Skin of body (tissue), 2 donors: Measurements from ENCODE around the gene FKBP14. TPM values are rescaled to one million over a fixed set of nuclear protein-coding genes. Genes with fewer than 3 reads are reported as not detected.
A peak's percentile ranks its signal among the peaks of the same experiment; 100 is the strongest.

Source experiments
- DNase-seq: peaks from one replicate; lab custom pipeline; 2025; lab: John Stamatoyannopoulos, UW
- total RNA-seq: library from RNA; depleted of rRNA; stranded (reverse); fragments of >200 nt; gene quantifications from one replicate; pipeline ENCODE4 v1.2.3, GENCODE V29; 2014

Gene FKBP14
- total RNA-seq, 1 donor from 2014 or later = 30.4 TPM

DNA sequence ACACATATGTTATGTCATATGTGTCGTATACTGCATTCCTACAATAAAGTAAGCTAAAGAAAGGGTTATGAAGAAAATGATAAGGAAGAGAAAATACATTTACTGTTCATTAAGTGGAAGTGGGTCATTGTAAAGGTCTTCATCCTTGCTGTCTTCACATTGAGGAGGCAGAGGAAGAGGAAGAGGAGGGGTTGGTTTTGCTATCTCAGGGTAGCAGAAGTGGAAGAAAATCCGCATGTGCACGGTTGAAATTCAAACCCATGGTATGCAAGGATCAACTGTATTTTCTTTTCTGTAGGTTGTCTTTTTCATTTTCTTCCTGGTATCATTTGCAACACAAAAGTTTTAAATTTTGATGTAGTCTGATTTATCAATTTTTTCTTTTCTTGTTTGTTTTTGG, 8.0 kb upstream of the FKBP14 start:
- DNase-seq = no peak

DNA sequence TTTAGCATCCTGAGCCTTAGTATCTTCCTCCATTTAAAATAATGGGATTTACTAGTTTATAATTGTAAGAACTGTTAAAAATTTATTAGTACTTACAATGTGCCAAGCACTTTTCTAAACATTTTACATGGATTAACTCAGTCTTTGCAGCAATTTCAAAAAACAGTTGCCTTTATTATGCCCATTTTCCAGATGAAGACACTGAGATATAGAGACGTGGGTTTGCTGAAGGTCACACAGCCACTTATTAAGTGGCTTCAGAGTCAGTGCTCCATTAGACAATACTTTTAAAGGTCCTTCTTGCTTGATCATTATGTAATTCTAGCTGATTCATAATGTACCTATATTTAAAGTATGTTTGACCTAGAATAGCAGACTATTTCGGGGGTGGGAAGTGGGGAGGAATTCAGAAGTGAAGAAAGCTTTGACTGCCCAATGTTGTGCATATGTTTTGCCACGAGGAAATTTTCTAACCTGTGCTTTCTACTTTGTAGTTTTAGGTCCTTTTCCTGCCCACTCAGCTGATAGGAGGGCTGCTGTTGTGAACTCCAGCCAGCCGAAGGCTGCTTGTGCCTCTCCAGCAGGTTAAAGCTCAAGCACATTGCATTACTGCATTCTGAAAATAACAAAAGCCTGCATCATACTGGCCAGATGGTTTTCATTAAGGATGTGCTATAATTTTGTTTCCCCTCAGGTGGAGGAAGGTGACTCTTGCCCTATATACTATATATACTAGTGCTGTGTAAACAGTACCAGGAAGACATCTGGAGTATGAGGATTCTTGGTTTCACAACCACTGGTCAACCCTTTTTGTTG, 6.0 kb upstream of the FKBP14 start:
- no peak for DNase-seq

DNA sequence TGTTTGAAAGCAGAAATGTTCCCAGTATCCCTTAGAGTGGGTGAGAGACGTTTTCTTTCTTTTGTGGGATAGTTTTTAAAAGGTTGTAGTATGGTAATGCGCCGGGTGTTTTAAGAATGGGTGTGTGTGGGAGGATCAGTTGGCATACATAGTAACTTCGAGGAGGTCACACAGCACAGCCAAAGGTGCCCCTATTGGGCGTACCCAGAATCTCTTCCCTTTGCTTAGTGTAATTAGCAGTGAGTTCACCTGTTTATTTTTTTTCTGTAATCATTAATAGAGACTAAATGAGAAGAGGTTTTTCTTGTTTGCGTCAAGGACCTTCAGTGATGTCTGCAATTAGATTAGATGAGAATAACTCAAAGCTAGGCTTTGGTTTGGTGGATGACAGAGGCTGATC, 3.2 kb upstream of the FKBP14 start:
- no peak for DNase-seq

DNA sequence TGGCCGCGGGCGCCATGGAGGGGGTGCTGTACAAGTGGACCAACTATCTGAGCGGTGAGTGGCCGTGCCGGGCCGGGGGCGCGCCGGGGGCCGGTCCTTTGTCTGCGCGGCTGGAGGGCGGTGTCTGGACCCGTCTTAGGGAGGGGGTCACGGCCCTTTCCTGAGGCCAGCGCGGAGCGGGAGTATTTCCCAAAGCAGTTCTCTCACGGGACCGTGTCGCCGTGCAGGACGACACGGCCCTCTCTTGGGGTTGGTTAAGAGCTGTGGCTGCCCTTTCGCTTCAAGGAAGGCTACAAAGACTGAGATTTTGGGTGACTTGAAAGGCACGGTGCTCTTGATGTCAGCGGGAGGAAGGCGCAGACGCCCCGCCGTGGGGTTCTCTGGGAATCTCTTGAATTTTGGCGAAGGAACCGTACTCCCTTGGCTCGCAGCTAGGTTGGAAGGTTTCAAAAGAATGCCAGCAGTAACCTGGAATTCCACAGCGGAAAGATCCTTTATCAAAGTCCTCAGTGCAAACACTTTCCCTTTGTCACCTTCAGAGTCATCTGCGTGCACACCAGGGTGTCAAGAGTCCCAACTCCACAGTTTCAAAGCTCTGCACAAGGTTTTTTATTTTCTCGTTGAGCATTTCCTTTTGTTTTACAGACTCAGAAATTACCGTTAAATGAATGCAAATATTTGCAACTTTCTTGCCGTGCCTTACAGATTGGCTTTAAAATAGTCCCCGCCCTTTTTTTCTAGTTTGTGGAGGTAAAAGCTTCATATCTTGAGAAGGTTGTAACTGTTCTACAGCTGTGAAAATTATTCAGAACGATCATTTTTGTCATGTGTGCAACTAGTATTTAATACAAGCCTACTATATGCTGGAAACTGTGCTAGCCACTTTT, 2.5 kb upstream of the FKBP14 start:
- peak; percentile 39 for DNase-seq

DNA sequence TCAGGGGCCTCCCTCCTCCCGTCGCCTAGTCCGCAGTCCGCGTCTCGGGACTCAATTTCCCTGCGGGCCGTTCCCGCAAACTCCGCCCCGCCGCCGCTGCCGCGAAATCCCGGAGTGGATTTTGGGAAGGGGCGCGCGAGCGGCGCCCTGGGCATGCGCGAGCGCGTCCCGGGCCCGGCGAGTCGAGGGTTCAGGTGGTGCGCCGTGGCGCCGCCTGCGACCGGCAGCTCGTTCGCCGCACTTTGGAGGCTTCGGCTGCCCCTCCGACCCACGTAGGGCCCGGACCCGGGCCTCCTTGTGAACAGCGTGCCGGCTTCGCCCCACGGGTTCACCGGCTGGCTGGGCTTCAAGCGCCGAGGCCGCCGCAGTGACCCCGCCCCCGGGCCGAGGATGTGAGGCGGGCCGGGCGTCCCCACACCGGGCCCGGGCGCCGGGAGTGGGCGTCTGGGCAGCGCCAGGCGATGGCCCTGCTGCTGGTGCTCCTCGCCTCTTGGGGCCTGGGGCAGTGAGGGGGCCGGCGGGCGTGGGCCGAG, 1.8 kb upstream of the FKBP14 start, which contains the start of gene PLEKHA8:
Gene PLEKHA8 (plus strand): TSS at position 197 of the 533 bp plus-strand sequence. CDS start 351 bp downstream, outside the sequence.
- DNase-seq = peak; percentile 77

DNA sequence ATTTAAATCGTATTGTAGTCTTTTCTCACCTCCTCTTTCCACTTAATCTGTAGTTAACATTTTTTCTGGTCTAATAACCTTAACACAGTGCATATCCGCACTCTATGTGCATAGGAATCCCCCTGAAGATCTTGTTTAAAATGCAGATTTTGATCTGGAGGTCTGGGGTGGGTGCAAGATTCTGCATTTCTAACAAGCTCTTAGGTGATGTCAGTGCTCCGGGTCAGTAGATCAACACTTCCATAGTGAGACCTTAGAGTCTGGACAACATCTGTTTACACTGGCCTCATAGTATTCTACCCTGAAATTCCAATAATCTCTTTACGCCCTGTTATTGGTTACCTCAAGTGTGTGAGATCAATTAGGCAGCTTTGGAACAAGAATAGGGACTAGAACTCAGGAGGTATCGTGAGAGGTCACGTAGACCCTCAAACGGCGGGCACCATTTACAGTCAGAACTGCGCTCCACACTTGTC, 1.3 kb upstream of the FKBP14 start:
- DNase-seq = peak; percentile 77

DNA sequence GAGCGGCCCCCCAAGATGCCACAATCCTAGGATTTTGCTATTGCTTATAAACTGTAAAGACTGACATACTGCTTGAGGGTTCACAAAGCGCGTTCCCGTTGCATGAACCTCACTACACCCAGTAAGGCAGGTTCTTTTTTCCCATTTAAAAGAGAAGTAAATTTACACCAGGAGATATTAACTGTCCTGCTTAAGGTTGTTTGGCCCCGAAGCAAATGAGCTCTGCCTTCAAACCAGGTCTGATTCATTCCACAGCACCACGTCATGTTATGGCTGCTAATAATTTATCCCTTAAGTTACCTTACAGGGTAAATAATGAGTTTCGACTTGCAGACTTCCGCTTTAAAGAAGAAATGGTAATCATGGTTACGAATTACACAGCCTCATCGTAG, 559 bp upstream of the FKBP14 start:
- DNase-seq = peak; percentile 79

DNA sequence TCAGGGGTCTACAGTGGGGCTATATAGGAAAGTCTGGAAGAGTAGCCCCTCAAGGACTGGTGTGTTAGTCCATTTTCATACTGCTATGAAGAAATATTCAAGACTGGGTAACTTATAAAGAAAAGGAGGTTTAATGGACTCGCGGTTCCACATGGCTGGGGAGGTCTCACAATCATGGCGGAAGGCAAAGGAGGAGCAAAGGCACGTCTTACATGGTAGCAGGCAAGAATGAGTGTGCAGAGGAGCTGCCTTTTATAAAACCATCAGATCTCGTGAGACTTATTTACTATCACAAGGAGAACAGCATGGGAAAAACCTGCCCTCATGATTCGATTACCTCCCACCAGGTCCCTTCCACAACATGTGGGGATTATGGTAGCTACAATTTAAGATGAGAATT, 3.0 kb downstream of the FKBP14 start:
- no peak for DNase-seq

DNA sequence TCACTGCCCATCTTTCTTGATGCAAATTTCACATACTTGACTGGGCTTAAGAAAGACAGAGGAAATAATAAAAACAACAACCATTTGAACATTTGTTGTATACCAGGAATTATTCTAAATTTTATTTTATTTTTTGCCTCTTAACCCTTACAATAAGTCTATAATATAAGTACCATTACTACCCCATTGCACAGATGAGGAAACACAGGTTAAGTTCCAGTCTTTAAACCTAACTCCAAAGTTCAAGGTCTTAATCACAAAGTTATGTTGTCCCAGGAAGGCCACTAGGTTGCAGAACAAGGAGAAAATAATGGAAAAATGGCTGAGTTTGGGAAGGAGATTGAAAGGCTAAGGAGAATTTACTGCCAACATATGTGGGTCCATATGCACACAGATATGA, 3.5 kb downstream of the FKBP14 start:
- DNase-seq = no peak

DNA sequence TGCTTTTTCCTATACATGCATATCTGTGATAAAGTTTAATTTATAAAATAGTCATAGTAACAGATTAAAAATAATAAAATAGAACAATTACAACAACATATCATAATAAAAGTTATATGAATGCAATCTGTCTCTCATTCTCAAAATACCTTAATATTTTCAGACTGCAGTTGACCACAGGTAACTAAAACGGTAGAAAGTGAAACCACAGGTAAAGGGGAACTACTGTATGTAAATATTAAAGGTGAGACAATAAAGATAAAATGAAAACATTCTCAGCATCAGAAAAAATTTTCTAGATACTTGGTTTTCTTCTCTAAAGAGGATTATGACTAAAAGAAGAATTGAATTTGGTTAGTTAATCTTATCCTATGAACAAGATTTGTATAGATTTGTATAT, 6.0 kb downstream of the FKBP14 start:
- no peak for DNase-seq

DNA sequence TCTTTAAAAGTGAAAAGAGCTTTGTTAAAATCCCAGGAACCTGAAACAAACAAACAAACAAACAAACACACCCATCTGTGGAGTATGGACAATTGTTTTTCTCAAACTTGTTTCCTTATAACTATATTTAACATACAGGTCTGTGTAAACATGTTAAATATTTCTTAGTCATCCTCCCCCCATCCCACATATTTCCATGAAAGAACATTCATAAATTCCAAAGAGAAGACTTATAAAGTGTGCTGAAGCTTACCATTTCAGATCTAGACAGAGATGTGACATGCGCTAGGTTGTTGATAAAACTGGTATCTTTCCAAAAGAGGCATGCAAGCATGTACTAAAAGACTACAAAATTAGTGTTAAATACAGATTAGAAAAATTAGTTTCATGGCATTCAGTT, 6.5 kb downstream of the FKBP14 start:
- no peak for DNase-seq

DNA sequence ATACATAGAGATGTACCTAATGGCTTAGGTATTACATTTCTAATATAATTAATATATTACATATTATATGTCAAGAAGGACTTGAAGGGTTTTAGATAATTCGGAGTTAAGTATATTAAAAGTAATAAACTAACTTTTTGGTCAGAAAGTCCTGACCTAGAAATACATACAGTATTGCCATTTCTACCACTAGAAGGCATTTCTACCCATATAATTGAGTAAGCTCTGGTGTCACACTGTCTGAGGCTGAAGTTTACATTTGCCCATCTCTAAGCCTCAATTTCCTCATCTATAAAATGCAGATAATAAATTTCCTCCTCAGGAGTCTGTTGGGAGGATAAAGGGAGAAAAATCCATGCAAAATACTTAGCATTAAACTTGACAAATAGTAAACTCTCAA, 7.1 kb downstream of the FKBP14 start:
- no peak for DNase-seq

DNA sequence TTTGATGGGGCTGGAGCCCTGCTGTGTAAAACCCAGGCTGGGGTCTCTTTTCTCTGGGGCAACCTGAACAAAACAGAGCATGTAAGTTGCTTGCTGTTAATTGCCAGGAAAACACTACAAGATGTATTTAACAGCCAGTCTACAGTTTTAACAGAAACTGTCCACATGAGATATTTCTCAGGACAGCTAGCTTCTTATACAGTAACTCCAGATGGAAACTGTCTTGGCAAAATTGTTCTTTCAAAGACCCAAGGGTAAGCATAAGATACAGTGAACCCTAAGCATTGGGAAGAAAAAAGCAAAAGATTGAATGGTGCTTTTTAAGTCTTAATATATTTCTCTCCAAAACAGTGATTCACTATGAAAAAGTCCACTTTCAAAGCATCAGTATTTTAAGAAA, 8.1 kb downstream of the FKBP14 start:
- no peak for DNase-seq

DNA sequence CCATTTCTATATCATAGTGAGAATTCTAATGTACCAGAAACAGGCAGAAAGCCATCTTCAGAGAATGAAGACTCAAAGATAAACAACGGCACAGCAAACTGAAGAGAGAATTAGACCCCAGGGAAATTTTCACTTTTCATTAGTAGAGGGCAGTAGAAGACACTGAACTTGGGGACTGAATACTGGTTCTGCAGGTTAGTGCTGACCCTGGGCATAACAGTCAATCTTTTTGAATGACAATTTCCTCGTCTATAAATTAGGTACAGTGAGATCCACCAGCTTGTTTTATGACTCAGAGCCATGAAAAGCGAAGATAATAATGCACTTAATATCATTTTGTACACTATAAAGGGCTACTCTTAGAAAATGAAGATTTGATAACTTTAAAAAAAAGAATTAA, 13.7 kb downstream of the FKBP14 start:
- DNase-seq = no peak

DNA sequence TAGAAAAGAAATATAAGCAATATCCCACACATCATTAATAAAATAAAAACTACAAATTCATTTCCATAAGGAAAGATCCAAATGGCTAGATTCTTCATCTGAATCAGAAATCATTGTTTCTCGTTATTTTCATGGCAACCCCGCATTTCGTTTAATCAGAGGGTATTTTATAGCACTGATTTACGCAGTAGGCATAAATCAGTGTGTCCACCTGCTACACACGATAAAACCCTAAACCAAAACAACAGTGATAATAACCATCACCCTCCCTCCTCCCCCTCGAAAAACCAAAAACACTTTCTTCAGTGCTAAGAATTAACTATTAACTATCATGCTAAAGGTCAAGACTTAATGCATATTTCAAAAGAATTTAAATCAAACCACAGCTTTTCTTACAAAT, 16.5 kb downstream of the FKBP14 start:
- no peak for DNase-seq

DNA sequence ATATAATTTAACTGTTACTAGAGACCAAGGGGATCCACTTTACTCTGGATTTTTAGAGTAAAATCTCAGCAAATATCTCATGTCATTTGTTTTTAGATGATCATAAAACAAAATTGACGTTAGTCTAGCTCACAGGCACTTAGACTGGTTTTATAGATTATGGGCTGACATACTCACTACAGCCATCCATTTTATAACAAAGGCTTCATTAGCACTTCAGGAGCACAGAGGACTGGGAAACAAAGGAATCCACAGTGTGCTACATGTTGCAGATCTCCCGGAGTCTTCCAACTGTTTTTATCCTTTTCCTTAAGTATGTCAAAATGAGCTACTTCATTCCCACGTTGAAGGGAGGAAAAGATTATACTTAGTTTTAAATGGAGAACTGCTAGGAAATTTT, 21.0 kb downstream of the FKBP14 start:
- DNase-seq = no peak

DNA sequence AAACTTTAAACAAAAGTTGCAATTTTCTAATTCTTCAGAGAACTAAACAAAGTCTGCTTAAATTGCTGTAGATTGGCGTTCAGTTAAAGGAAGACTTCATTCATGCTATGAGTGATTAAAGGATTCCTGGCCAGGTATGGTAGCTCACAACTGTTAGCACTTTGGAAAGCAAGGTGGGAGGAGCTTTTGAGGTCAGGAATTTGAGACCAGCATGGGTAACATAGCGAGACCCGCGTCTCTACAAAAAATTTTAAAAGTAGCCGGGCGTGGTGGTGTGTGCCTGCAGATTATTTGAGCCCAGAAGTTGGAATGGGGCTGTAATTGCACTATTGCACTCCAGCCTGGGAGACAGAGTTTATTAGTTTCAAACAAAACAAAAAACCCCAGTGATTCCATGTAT, 23.4 kb downstream of the FKBP14 start:
- no peak for DNase-seq

DNA sequence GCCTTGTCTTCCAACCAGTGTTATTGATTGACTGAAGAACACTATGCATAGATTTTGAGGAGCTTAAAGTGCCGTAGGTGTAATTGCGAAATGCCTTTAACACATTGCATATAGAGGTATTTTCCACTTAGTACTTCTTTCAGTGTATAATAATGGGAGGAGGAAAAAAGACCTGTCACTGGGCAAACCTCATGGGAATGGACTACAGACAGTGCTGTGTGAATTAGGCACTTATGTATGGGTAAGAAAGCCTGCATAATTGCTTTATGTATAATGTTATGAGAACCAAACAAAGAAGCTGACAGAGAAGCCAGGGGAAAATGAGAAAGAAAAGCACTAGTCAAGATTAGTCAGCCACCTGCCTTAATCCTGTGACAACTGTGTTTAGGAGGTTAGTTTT, 24.5 kb downstream of the FKBP14 start:
- no peak for DNase-seq

DNA sequence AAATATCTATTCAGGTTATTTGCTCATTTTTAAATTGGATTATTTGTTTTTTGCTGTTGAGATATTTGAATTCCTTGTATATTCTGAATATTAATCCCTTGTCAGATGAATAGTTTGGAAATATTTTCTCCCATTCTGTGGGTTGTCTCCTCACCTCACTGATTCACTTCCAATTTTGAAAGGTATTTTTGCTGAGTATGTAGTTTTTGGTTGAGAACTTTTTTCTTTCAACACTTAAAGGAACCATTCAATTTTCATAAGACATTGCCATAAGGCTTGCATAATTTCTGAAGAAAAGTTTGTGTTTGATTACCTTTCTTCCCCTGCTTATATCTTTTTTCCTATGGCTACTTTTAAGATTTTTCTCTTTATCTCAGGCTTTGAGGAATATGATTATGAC, 28.0 kb downstream of the FKBP14 start:
- DNase-seq = no peak

DNA sequence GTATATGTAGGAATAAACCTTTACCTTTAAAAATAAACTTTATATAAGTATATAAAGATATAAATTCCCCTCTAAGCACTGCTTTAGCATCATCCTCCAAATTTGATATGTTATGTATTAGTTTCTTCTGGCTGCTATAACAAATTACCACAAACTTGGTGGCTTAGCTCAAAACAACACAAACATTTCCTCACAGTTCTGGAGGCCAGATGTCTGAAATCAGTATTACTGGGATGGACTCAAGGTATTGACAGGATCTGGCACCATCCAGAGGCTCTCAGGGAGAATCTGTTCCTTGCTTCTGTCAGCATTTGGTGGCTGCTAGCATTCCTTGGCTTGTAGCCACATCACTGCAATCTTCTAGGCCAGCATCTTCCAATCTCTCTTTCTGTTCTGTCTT, 30.2 kb downstream of the FKBP14 start:
- DNase-seq = no peak

DNA sequence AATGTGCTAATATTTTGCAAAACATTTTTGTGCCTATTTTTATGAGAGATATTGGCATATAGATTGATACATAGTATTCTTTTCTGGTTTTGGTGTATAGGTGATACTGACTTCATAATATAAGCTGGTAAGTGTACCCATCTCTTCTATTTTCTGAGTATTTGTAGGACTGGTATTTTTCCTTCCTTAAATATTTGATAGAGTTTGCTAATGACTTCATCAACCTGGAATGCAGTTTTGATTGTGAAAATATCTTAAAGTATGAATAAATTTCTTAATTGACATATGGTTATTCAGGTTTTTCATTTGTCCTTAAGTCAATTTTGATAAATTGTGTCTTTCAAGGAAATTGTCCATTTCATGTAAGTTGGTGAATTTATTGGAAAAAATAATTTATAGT, 30.9 kb downstream of the FKBP14 start:
- DNase-seq = no peak

DNA sequence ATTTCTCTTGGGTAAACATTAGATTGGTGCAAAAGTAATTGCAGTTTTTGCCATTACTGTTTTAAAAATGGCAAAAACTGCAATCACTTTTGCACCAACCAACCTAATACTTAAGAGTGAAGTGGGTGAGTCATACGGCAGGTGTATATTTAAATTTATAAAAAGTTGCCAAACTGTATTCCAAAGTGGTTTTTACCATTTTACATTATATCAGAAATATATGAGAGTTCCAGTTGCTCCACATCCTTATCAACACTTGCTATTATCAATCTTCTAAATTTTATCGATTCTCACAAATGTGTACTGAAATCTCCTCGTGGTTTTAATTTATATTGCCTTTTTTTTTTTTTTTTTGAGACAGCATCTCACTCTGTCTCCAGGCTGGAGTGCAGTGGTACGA, 33.4 kb downstream of the FKBP14 start:
- no peak for DNase-seq
